GM23338 (cell line): ENCODE results near the gene CRIP3. TPM values are rescaled to one million over a fixed set of nuclear protein-coding genes. Genes with fewer than 3 reads are reported as not detected.

Experiments
- ATAC-seq: fragments of 200-7000 bp; cut with Tn5 transposase; 3 replicates; pipeline ENCODE4 v1.9.1; 2020
- DNase-seq: peaks from one replicate; pipeline ENCODE4 v3.0.0-alpha.2; 2015; ENCODE audit warnings: low spot score
- H2AFZ ChIP-seq: fragments of 200-600 bp; sonication (generic); 2 replicates; pipeline ENCODE4 v1.8.0; 2016; ENCODE audit warnings: antibody characterized with exemption, mild to moderate bottlenecking, moderate library complexity
- H3F3A ChIP-seq: fragments of 200-600 bp; sonication (generic); replicated peaks from 2 replicates; pipeline ENCODE4 v1.8.0; 2017; ENCODE audit warnings: antibody characterized with exemption, mixed run types, low read depth
- H3K27ac ChIP-seq: fragments of 200-600 bp; sonication (generic); 2 replicates; pipeline ENCODE4 v1.6.1; 2016; ENCODE audit warnings: low read depth
- H3K27me3 ChIP-seq: fragments of 200-600 bp; sonication (generic); 2 replicates; pipeline ENCODE4 v1.8.0; 2016; ENCODE audit warnings: mild to moderate bottlenecking, mixed run types, moderate library complexity; ENCODE audit not compliant: insufficient read depth
- H3K36me3 ChIP-seq: fragments of 200-600 bp; sonication (generic); 2 replicates; pipeline ENCODE4 v1.8.0; 2016; ENCODE audit warnings: mild to moderate bottlenecking; ENCODE audit not compliant: insufficient read depth
- H3K4me1 ChIP-seq: fragments of 200-600 bp; sonication (generic); 2 replicates; pipeline ENCODE4 v1.8.0; 2016; ENCODE audit warnings: mild to moderate bottlenecking, moderate library complexity; ENCODE audit not compliant: insufficient read depth
- H3K4me2 ChIP-seq: fragments of 200-600 bp; sonication (generic); 2 replicates; pipeline ENCODE4 v1.7.1; 2017; ENCODE audit warnings: mixed run types
- H3K4me3 ChIP-seq: fragments of 200-600 bp; sonication (generic); 2 replicates; pipeline ENCODE4 v1.6.1; 2016; ENCODE audit warnings: mixed run types
- H3K79me2 ChIP-seq: fragments of 200-600 bp; sonication (generic); replicated peaks from 2 replicates; pipeline ENCODE4 v1.8.0; 2017; ENCODE audit warnings: mild to moderate bottlenecking; ENCODE audit not compliant: insufficient read depth
- H3K9me2 ChIP-seq: fragments of 200-600 bp; sonication (generic); 2 replicates; pipeline ENCODE4 v1.8.0; 2017; ENCODE audit not compliant: insufficient read depth
- H4K20me1 ChIP-seq: fragments of 200-600 bp; sonication (generic); replicated peaks from 2 replicates; pipeline ENCODE4 v1.8.0; 2017; ENCODE audit warnings: mild to moderate bottlenecking; ENCODE audit not compliant: insufficient read depth
- H3K27ac Mint-ChIP-seq: 2 replicates; pipeline ENCODE4 v1.8.0; 2020; ENCODE audit warnings: inconsistent platforms, mild to moderate bottlenecking, moderate library complexity, mixed read lengths
- H3K27me3 Mint-ChIP-seq: 3 replicates; pipeline ENCODE4 v1.8.0; 2022; ENCODE audit warnings: low read depth, mild to moderate bottlenecking, moderate library complexity, mixed read lengths, inconsistent platforms; ENCODE audit not compliant: insufficient read depth, poor library complexity
- H3K36me3 Mint-ChIP-seq: 3 replicates; pipeline ENCODE4 v1.8.0; 2021; ENCODE audit warnings: low read depth, mild to moderate bottlenecking, inconsistent platforms, moderate library complexity, mixed read lengths
- H3K4me1 Mint-ChIP-seq: 3 replicates; pipeline ENCODE4 v1.8.0; 2020; ENCODE audit warnings: mild to moderate bottlenecking, inconsistent platforms, mixed read lengths
- H3K4me3 Mint-ChIP-seq: 3 replicates; pipeline ENCODE4 v1.8.0; 2021; ENCODE audit warnings: moderate library complexity, mild to moderate bottlenecking, inconsistent platforms, mixed read lengths
- H3K9me3 Mint-ChIP-seq: 3 replicates; pipeline ENCODE4 v1.8.0; 2020; ENCODE audit warnings: moderate library complexity, mild to moderate bottlenecking, inconsistent platforms, mixed read lengths
- CREB1 ChIP-seq: fragments of 250-450 bp; sonication (Bioruptor Pico); IDR thresholded peaks from 2 replicates; pipeline ENCODE4 v1.5.0; 2020; ENCODE audit warnings: low read depth, mild to moderate bottlenecking, moderate library complexity
- CTCF ChIP-seq, 2 experiments: fragments of 200-600 bp in 1 of 2; sonication (generic) in 1 of 2; conservative IDR thresholded peaks; 2 replicates each; pipeline versions ENCODE4 v1.5.1 to v1.6.1; 2016 to 2017; ENCODE audit warnings: antibody characterized with exemption in 2 of 2, low read depth in 2 of 2, mild to moderate bottlenecking in 2 of 2, moderate library complexity in 1 of 2
- ETS1 ChIP-seq: IDR thresholded peaks from 2 replicates; pipeline ENCODE4 v1.6.1; 2016; ENCODE audit warnings: antibody characterized with exemption
- EZH2phosphoT487 ChIP-seq: fragments of 200-600 bp; sonication (generic); IDR thresholded peaks from one replicate; pipeline ENCODE4 v1.8.1; 2018; ENCODE audit warnings: antibody characterized with exemption; ENCODE audit not compliant: unreplicated experiment
- NANOG ChIP-seq: IDR thresholded peaks from 2 replicates; pipeline ENCODE4 v1.6.1; 2016; ENCODE audit warnings: antibody characterized with exemption, borderline replicate concordance
- ZNF114 ChIP-seq: fragments of 250-450 bp; sonication (Bioruptor Pico); IDR thresholded peaks from 2 replicates; pipeline ENCODE4 v1.5.0; 2020; ENCODE audit warnings: mild to moderate bottlenecking, moderate library complexity
- ZNF331 ChIP-seq: fragments of 250-450 bp; sonication (Bioruptor Pico); IDR thresholded peaks from 2 replicates; pipeline ENCODE4 v1.5.0; 2020; ENCODE audit warnings: low read depth, mild to moderate bottlenecking, moderate library complexity
- ZNF462 ChIP-seq: fragments of 250-450 bp; sonication (Bioruptor Pico); IDR thresholded peaks from 2 replicates; pipeline ENCODE4 v1.5.0; 2020; ENCODE audit warnings: mild to moderate bottlenecking, moderate library complexity
- polyA plus RNA-seq: library from polyadenylated mRNA; unstranded; fragments of >200 nt; fragmentation: Nextera tagmentation; extraction: Ambion mirVana; gene quantifications from 2 replicates; pipeline ENCODE4 v1.2.1, GENCODE V29; 2016
- total RNA-seq: library from RNA; depleted of rRNA; stranded (reverse); fragments of >200 nt; shearing (Covaris generic); gene quantifications from 2 replicates; pipeline ENCODE4 v1.2.3, GENCODE V29; 2014

CRIP3 gene
- total and polyA plus RNA-seq, 2 experiments from 2014 or later = 22.0 to 36.0 TPM

GRCh38 chr6:43307451-43308100 is 1.1 kb downstream of the CRIP3 start:
- no peaks in the 10 kb centered on the region for H3K9me3 Mint-ChIP-seq
- H3K4me2 ChIP-seq = peak overlapping the region; percentile 82
- no peak for DNase-seq
- no peak overlapping the region for H3K27ac ChIP-seq
- H3K36me3 ChIP-seq = no peaks in the 10 kb centered on the region
- H4K20me1 ChIP-seq = no peaks in the 10 kb centered on the region
- peaks cover 11% of the 10 kb centered on the region; the same call in 1 of the 3 replicates for H3K36me3 Mint-ChIP-seq
- no peak for TF ChIP-seq ZNF331 (CRISPR knock-in tag)
- no peak for TF ChIP-seq ZNF114 (CRISPR knock-in tag)
- TF ChIP-seq ZNF462 (CRISPR knock-in tag) = no peak
- no peak for TF ChIP-seq CREB1
- no peak for TF ChIP-seq CTCF (conservative IDR thresholded peaks at IDR 0.05; ENCODE audit: low read depth in 2 of 2)
- no peak for TF ChIP-seq EZH2phosphoT487
- TF ChIP-seq NANOG = no peak
- TF ChIP-seq ETS1 = no peak
- H3F3A ChIP-seq = no peaks in the 10 kb centered on the region
- H2AFZ ChIP-seq = peak overlapping the region; percentile 96; the same call in 1 of the 2 replicates
- H3K4me1 Mint-ChIP-seq = peaks cover 23% of the 10 kb centered on the region
- peak; percentile 2; the same call in 2 of the 3 replicates for ATAC-seq
- H3K27ac Mint-ChIP-seq = no peak overlapping the region
- peaks cover 21% of the 10 kb centered on the region; the same call in 1 of the 2 replicates for H3K4me1 ChIP-seq
- no peaks in the 10 kb centered on the region for H3K9me2 ChIP-seq
- H3K4me3 Mint-ChIP-seq = peak overlapping the region; percentile 82
- peak overlapping the region; percentile 78 for H3K4me3 ChIP-seq
- peaks cover 5% of the 10 kb centered on the region for H3K27me3 Mint-ChIP-seq
- H3K27me3 ChIP-seq = no peaks in the 10 kb centered on the region
- H3K79me2 ChIP-seq = no peaks in the 10 kb centered on the region
